Measurements from ENCODE around the gene TNFRSF18. TPM values are rescaled to one million over a fixed set of nuclear protein-coding genes. Genes with fewer than 3 reads are reported as not detected.

The TNFRSF18 gene
- total RNA-seq, 1 experiment from 2014 or later = 6.9 TPM

DNA sequence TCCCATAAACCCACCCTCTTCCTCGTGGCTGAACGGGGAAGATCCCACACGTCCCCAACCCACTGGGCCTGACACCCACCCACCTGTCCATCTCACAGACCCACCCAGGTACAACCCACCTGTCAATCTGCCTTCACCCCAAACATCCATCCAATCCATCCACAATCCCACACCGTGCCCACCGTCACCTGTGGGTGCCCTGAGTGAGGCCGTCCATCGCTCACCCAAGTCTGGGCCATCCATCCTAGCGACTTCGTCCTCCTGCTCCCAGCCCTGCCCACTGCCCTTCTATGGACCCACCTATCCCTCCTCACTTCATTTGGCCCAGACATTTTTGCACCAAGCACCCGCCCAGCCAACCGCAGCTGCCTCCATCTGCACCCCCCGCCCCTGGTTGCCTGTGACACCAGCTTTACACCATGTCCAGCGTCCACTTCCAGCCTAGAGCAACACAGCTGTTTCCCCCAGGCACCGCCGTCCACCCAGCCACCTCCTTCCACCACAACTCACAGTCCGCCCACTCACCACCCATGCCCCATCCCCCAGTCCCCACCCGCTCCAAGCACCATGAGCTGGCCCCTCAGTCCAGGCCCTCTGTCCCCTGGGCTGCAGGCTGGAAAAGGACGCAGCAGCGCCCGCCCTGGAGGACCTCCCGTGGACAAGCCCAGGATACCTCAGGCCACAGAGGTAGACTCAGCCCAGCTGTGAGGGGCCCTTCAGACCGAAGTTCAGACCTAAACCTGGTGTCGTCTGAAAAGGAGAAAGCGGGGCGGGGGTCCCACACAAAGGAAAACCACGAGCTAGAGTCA is 25.1 kb downstream of the TNFRSF18 start:
- Histone ChIP-seq H3K79me2 (ENCODE audit: low read depth) (no peaks in the 10 kb centered on the region), H2AFZ (no peak overlapping the region), H3K27ac (no peak overlapping the region), H3K27me3 (ENCODE audit: insufficient read depth, low read depth) (no peaks in the 10 kb centered on the region), H3K4me3 (no peak overlapping the region), H3K4me1 (replicated peaks; ENCODE audit: insufficient read depth) (peaks cover under 1% of the 10 kb centered on the region; the same call in 1 of the 2 replicates), H3F3A (ENCODE audit: insufficient read depth, low read depth) (peaks cover 6% of the 10 kb centered on the region; the same call in 1 of the 2 replicates), H3K36me3 (ENCODE audit: low read depth) (no peaks in the 10 kb centered on the region), H4K20me1 (ENCODE audit: insufficient read depth) (no peaks in the 10 kb centered on the region), H3K9me3 (ENCODE audit: insufficient read depth, low read depth) (no peaks in the 10 kb centered on the region), H3K9me2 (ENCODE audit: insufficient read depth) (no peaks in the 10 kb centered on the region), H3K4me2 (no peak overlapping the region)
- TF ChIP-seq, protein P1, sequence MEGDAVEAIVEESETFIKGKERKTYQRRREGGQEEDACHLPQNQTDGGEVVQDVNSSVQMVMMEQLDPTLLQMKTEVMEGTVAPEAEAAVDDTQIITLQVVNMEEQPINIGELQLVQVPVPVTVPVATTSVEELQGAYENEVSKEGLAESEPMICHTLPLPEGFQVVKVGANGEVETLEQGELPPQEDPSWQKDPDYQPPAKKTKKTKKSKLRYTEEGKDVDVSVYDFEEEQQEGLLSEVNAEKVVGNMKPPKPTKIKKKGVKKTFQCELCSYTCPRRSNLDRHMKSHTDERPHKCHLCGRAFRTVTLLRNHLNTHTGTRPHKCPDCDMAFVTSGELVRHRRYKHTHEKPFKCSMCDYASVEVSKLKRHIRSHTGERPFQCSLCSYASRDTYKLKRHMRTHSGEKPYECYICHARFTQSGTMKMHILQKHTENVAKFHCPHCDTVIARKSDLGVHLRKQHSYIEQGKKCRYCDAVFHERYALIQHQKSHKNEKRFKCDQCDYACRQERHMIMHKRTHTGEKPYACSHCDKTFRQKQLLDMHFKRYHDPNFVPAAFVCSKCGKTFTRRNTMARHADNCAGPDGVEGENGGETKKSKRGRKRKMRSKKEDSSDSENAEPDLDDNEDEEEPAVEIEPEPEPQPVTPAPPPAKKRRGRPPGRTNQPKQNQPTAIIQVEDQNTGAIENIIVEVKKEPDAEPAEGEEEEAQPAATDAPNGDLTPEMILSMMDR (conservative IDR thresholded peaks at IDR 0.05) = no peak
- no peak for TF ChIP-seq EZH2 (IDR thresholded peaks at IDR 0.05; ENCODE audit: low read depth)
- DNase-seq = no peak
- no TSS peak for BruUV-seq (replicated peaks)
- ChIA-PET POLR2A (ENCODE audit: unreplicated experiment) (no interaction called here), CTCF (no interaction called here)
- intact Hi-C loops (cut with micrococcal nuclease; ENCODE audit: unreplicated experiment) = no loop called here

DNA sequence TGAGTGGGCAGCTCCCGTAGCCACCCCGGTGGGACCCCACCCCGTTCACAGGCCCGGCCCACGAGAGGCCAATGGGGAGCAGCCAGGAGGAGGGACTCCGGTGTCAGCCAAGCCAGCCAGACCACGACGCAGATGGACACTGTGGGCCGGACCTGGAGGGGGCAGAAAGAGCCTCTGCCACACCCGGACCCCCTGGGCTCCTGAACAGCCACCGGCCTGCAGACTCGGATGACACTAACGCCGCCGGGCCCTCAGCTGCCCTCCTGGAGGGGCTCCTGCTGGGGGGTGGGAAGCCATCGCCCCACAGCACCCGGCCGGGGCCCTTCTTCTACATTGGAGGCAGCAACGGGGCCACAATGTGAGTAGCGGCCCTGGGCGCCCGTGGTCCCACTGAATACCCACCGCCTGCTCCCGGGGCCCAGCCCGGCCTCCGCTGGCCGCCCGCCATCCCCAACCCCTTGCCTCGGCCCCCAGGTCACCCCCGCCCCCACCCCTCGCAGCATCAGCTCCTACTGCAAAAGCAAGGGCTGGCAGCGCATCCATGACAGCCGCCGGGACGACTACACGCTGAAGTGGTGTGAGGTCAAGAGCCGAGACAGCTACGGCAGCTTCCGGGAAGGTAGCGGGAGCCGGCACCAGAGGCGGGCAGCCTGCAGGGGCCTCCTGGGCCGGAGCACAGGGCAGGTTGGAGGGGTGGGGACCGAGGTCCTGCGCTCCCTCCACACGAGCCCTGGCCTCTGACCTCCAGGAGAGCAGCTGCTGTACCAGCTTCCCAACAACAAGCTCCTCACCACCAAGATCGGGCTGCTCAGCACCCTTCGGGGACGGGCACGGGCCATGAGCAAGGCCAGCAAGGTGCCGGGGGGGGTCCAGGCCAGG is 26.2 kb downstream of the TNFRSF18 start:
- H3K9me2 ChIP-seq (ENCODE audit: insufficient read depth) = no peaks in the 10 kb centered on the region
- H2AFZ ChIP-seq = no peak overlapping the region
- TF ChIP-seq, protein P1 (conservative IDR thresholded peaks at IDR 0.05) = no peak
- TF ChIP-seq EZH2 (IDR thresholded peaks at IDR 0.05; ENCODE audit: low read depth) = no peak
- no peak overlapping the region for H3K27ac ChIP-seq
- intact Hi-C loops (cut with micrococcal nuclease; ENCODE audit: unreplicated experiment) = no loop called here
- no peaks in the 10 kb centered on the region for H3K79me2 ChIP-seq (ENCODE audit: low read depth)
- no peak overlapping the region for H3K4me2 ChIP-seq
- POLR2A ChIA-PET (ENCODE audit: unreplicated experiment) = no interaction called here
- DNase-seq = no peak
- CTCF ChIA-PET = no interaction called here
- no peaks in the 10 kb centered on the region for H4K20me1 ChIP-seq (ENCODE audit: insufficient read depth)
- H3K4me1 ChIP-seq (replicated peaks; ENCODE audit: insufficient read depth) = no peaks in the 10 kb centered on the region
- BruUV-seq (replicated peaks) = no TSS peak
- no peaks in the 10 kb centered on the region for H3K36me3 ChIP-seq (ENCODE audit: low read depth)
- no peak overlapping the region for H3K4me3 ChIP-seq
- no peaks in the 10 kb centered on the region for H3K9me3 ChIP-seq (ENCODE audit: insufficient read depth, low read depth)
- H3K27me3 ChIP-seq (ENCODE audit: insufficient read depth, low read depth) = no peaks in the 10 kb centered on the region
- H3F3A ChIP-seq (ENCODE audit: insufficient read depth, low read depth) = no peaks in the 10 kb centered on the region

DNA sequence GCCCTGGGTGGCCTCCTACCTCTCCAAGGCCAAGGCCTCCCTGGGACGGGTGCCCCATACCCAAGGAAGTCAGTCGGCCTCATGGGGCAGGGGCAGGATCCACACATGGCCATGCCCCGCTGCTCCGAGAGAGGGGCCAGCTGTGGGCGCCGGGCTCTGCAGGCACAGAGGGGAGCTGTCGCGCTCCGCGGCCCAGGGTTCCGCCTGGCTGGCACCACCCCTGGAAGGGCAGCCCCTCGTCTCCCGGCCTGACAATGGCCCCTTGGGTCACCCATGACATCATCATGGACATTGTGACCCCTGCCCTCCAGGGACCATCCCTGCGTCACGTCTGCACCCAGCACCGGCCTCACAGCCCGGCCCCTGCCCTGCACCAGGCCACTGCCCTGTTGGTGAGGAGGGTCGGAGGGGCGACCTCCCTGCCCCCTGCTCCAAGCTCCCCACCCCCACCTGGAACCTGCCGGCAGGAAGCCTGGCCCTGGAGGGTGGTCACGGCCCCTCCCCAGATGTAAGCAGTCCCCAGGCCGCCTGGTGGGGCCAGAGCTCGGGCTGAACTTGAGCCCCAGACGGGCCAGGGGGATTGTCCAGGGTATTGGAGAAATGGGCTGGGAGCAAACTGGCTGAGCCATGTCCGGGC is 26.9 kb downstream of the TNFRSF18 start:
- CTCF ChIA-PET = no interaction called here
- intact Hi-C loops (cut with micrococcal nuclease; ENCODE audit: unreplicated experiment) = no loop called here
- no peak overlapping the region for H2AFZ ChIP-seq

More for the DNA sequence above, 26.9 kb downstream of the TNFRSF18 start:
- POLR2A ChIA-PET (ENCODE audit: unreplicated experiment) = no interaction called here
- H3K79me2 ChIP-seq (ENCODE audit: low read depth) = no peaks in the 10 kb centered on the region
- no peaks in the 10 kb centered on the region for H3K9me3 ChIP-seq (ENCODE audit: insufficient read depth, low read depth)
- TF ChIP-seq, protein P1 (conservative IDR thresholded peaks at IDR 0.05) = no peak
- TF ChIP-seq EZH2 (IDR thresholded peaks at IDR 0.05; ENCODE audit: low read depth) = no peak
- BruUV-seq (replicated peaks) = no TSS peak
- H3K4me2 ChIP-seq = no peak overlapping the region
- no peak overlapping the region for H3K27ac ChIP-seq
- no peak for DNase-seq
- no peaks in the 10 kb centered on the region for H3K36me3 ChIP-seq (ENCODE audit: low read depth)
- H3K27me3 ChIP-seq (ENCODE audit: insufficient read depth, low read depth) = no peaks in the 10 kb centered on the region
- no peaks in the 10 kb centered on the region for H4K20me1 ChIP-seq (ENCODE audit: insufficient read depth)
- H3K4me3 ChIP-seq = no peak overlapping the region
- H3F3A ChIP-seq (ENCODE audit: insufficient read depth, low read depth) = no peaks in the 10 kb centered on the region
- no peaks in the 10 kb centered on the region for H3K4me1 ChIP-seq (replicated peaks; ENCODE audit: insufficient read depth)
- no peaks in the 10 kb centered on the region for H3K9me2 ChIP-seq (ENCODE audit: insufficient read depth)

All from PC-9 (cell line).